GM10847 (cell line): Measurements from ENCODE around the gene LMF2.

Experiments
- POLR2A ChIP-seq: IDR thresholded peaks from 2 replicates; pipeline ENCODE4 v1.6.1; 2011; ENCODE audit not compliant: insufficient read length; ENCODE audit errors: extremely low read depth

The LMF2 gene

DNA sequence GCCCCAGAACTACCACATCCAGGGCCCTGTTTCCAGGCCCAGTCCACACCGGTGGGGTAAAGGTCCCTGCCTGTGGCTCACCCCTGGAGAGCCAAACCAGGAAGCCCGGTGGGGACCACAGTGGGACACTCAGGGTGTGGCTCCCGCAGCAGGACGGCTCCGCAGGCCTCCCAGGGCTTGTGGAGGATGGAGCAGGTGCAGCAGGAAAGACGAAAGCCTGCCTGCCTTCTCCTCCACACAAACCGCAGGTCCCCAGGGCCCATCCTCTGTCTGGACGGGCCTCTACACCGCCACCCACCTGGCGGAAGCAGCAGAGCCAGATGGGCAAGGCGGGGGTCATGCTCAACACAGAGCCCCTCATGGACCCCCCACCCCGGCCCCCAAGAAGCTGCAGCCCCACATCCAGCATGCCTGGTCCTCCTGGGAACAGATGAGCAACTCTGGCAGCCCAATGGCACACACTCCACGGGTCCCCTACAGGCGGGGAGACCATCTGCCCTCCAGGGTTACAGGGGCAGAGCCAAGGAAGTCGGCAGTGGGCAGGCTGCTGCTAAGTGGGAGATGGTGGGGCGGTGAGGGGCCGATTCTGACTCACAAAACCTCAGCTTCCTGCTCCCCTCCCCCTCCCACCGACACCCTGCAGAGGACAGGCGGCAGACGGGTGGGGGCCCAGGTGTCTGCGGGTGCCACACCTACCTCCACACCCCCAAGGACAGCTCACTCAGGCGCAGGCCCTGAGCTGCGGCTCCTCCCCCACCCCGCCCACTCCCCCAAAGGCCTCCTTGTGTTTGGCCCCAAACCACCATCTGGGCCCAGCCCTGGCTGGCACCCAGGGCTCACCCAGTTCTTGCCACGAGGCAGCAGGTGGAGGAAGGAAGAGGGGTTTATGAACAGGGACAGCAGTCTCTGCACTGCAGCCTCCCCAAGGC, 37.9 kb downstream of the LMF2 start:
- peak; percentile 25 for TF ChIP-seq POLR2A

DNA sequence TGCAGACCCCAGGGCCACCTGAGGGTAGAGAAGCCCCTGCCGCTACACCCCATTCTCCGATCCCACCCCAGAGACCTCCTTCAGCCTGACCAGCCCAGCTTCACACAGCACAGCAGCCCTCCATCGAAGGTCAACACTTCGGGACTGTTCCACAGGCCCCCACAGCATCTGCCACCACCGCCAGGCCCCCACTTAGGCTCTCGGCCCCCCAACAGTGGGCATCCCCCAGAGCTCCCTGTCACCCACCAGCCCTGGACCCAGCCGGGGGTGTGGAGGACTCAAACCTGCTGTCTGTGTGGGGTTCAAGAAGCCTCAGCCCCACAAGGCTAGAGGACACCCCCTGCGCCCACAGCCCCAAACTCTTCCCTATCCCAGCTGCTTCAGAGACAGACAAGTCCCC, 38.9 kb downstream of the LMF2 start:
- TF ChIP-seq POLR2A = no peak

DNA sequence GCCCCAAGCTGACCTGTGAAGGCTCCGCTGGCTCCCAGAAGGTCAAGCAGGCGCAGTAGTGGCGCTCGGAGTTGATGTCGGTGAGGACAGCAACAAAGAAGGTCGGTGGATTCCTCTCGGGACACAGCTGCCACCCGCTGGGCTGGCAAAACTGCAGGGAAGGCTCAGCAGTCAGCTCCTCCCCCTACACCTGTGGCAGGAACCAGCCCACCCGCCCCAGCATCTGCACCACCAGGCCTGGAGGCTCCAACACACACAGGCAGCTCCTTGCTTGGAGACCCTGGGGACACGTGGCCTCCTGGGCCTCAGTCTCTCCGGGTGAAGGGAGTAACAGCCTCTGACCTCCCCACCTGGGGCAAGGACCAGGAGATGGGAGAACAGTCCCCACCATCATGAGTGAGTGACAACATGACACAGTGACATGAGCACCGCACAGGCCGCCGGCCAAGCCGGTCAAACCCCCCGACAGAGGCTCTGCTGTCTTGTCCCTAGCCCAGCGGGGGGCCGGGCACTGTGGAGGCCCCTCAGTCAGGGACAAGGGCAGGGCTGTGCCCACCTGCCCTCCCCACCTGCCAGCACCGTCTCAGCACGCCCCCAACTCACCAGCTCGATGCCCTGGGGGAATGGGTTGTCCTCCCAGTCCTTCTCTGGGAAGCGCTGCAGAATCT, 39.6 kb downstream of the LMF2 start:
- no peak for TF ChIP-seq POLR2A

DNA sequence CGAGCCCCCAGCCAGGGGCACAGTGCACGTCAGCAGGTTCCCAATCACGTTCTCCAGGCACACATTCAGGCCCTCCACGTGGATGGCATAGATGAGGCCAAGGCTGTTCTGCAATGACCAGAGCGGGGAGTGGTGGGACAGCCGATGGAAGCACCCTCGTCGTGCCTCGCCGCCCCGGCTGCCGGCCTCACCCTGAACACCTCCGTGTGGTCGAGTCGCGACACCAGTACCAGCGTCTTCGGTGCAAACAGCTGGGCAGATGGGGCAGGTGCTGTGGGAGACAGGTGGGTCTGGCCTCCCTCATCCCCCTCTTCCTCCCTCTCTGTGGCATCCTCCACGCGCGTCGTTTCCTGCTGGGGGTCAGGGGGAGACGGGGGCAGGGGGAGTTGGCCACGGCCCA, 40.2 kb downstream of the LMF2 start:
- no peak for TF ChIP-seq POLR2A

DNA sequence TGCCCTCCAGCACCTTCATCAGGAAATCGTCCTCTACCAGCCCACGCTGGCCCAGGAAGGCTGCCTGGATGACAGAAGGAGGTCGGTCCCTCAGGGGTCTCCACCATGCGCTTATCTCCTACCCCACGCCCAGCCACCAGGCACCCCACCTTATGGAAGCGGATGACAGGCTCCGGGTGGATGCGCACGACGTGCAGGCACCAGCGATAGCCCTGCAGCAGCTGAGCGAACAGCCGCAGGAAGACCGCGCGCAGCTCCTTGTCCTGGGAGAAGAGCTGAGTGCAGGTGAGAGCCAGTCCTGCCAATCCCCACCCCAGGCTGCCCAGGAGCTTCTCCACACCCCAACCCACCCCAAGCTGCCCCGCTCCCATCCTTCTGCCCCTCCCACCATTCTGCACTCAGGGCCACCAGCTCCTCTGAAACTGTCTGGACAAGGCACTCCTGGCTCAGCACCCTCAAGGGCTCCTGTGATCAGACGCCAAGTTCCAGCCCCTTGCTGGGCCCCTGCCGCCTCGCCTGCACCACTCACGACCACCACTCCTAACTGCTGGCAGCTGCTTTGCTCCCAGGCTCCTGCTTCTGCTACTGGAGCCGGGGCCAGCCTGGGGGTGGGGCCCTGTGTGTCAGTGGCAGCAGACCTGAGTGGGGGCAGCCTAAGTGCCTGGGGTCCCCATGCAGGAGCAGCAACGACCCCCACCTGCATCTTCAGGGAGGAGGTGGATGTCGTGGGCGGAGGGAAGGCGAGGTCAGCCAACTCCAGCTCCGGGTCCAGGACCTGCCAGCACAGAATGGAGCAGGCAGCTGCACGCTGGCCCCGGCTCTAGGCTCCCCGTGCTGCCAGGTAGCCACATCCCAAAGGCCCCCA, 42.2 kb downstream of the LMF2 start:
- no peak for TF ChIP-seq POLR2A

DNA sequence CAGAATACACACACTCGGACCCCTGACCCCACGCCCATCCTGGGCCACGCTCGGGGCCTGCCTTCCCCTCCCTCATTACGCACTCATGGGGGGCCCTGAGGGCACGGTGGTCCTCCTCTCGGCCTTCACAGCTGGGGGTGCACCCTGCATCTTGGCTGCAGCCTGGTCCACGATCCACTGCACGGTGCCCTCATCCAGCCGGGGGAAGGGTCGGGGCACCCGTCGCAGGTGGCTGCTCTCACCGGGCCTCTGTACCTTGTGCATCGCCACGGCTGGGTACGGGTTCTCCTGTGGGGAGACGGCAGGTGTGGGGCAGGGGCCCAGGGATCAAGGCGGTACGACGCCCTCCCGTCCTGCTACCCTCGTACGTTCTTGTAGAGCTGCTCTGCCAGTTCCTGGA, 43.1 kb downstream of the LMF2 start:
- no peak for TF ChIP-seq POLR2A

DNA sequence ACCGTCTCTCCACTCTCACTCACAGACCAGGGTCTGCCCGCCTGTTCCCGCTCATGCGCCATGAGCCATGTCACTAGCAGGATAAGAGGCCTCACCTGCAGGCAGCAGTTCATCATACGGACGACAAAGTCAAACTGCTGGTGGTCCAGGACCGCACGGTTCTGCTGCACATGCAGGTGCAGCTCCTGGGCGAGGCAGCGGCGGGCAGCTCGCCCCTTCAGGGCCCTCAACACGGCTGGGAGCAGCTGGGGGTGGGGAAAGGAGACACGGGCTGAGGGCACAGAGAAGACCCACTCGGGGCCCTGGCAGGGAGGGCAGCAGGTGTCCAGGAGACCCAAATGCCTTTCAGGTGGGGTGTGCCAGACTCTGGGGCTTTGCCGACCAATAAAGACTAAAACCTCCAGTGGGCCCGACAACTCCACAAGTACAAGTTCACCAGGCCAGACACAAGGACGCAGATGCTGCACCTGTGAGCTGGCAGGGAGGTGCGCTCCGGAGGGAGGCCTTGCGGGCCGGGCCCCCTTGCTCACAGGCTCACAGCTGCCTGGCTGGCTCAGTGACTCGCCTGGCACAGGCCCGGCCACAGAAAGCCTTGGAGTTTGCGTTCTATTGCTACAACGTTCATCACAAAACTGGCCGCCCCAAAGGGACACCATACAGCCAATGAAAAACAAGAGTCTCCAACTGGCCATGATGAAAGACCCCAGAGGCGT, 44.2 kb downstream of the LMF2 start:
- no peak for TF ChIP-seq POLR2A

DNA sequence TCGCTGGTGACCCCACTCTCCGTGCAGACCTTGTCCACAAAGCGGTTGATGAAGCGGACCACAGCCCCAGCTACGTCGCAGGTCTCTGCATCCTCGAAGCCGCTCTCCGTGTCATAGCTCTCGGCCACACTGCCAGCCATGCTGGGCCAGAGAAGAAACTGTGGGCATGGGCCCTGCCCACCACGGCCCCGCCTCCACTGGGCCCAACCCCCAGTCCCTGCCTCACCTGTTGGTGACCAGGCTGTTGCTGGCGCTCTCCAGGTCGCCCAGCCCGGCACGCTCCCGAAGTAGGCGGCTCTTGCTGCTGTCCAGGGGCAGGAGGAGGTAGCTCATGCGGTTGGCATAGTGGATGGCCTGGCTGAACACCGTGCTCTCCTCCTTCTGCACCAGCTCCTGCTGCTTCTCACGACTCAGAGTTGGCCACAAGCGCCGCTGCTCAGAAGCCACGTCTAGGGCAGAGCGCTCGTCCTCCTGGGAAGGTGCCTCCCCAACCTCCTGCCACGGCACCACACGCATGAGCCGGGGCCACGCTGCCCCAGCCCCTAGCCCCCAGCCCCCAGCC, 45.4 kb downstream of the LMF2 start:
- no peak for TF ChIP-seq POLR2A

DNA sequence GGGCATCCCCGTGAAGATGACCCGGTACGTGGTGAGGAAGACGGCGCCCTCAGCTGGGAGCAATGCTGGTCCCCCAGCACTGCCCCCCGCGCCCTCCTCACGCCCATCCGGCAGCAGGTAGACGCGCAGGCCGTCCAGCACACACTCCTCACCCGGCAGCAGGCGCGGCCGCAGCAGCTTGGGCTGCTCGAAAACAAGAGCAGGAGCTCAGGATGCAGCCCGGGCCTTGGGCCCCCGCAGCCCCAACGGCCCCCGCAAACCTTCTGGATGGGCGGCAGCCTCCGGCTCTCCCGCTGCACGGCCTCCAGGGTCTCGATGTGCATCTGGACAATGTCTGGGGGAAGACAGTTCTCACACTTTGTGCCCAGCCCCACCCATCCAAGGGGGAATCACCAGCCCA, 46.0 kb downstream of the LMF2 start:
- TF ChIP-seq POLR2A = no peak

DNA sequence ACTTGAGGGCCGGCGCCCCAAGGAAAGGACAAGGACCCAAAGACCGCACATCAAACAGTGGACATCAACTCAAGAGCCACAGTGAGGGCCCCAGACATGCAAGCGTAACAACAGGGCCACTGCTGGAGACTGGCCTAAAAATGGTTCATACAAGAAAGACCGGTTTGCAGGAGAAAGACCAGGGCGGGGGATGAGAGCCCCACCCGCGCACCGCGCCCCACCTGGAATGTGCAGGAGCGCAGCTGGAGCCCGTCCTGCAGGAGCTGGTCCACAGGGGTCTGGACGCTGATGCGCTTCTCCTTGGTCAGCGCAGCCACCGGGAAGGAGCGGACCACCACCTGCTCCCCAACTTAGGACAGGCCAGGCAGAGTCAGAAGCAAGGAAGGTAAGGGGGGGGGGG, 46.6 kb downstream of the LMF2 start:
- no peak for TF ChIP-seq POLR2A

DNA sequence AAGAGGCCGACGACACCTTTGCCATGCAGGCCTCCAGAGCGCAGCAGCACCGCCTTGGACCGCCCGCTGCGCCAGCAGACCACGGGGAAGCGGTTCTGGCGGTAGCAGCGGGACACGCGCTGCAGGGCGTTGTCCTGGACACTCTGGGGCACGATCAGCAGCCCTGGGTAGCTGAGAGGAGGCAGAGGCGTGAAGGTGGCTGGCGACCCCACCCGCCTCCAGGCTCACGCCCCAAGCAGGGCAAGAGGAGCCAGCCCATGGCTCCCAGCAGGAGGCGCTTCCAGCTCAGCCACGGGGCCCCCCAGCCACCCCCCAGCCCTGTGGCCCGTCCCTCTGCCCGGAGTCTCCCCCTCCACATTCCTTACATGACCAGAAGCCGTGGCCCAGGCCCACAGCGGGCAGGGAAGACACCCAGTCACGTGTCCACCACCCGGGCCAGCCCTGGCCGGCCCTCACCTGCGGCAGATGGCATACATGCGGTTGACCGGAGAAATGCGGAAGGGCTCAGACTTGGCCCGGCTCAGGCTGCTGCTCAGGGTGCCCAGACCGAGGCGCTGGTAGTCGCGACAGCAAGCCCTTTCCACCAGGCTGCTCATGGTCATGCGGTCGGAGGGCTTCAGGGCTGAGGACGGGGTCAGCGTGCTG, 47.9 kb downstream of the LMF2 start:
- TF ChIP-seq POLR2A = no peak

DNA sequence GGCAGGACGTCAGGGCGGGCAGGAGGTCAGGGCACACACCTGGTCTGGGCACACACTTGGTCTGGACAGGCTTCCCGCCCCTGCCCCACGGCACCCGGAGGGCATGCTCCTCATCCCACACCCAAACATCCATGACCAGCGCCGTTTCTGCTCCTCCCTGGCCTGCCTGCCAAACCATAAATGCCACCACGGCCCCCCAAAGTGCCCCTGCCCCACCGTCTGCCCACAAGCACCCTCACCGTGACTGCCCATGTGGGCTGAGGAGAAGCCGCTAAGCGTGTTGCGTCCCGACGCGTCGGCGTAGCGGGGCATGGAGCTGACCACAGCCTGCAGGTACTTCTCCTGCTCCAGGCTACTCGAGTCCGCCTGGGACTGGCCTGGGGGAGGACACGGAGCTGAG, 48.5 kb downstream of the LMF2 start:
- no peak for TF ChIP-seq POLR2A

DNA sequence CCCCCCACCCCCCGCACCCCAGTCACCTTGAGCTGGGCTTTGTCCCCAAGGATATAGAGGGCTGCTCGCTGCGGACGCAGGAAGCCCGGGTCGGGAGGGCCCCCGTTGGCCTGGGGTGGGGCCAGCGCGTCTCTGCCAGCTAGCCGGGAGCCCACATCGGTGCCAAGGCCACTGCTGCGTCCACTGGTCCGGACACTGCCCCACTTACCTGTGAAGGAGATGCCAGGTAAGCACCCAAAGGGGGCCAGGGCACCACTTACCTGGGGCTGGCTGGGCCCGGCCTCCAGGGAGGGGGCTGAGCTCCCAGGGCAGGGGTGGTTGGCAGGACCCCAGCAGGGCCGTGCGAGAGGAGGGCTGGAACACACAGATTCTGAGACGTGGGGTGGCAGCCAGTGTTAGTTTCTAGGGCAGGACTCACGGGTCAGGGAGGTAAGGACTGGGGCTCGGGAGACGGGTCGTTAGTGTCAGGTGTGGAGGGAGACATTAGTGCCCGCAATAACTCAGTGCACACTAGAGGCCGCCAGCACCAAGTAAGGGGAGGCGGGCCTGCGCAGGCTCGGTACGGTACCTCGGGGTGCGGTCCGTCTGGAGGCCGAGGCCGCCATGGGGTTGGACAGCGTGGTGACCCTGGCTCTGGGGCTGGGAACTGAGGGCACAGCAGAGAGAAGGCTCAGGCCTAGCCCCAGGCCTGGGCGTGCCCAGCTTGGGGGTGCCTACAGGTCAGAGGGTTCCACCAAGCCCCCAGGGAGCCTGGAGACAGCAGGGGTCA, 50.9 kb downstream of the LMF2 start:
- no peak for TF ChIP-seq POLR2A

DNA sequence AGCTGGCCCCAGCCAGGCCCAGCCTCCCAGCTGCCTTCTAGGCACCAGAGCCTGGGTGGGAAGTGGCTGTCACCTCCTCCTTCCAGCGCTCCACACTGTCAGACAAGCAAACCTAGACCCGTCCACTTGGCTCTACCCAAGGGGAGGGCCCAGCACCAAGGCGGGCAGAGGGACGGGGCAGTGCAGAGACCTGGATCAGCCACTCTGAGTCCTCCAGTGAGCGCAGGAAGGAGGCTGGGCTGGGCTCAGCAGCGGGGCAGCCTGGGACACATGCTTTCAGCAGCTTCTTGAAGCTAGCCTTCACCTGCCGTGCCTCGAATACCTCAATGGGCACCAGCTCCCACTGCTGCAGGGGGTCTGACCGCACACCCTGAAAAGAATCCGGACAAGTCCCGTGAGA, 51.5 kb downstream of the LMF2 start:
- TF ChIP-seq POLR2A = no peak

DNA sequence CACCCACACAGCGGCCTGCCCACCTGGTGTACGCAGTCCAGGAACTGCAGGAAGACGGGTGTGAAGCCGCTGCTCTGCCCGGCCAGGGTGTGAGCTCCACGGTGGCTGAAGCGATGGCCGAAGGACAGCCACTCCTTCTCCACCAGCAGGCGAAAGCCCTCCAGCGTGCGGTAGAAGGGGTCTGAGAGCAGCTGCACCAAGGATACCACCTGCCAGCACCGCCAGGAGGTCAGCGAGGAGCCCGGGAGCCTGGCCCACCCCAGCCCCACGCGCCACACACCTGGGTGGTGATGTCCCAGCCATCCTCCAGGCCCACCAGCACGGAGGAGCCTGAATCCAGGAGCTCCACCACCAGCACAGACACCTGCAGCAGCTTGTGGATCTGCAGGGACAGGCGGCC, 52.3 kb downstream of the LMF2 start:
- no peak for TF ChIP-seq POLR2A
